ENCODE data around the gene SIX5.
"Not testable (repeated sequence)": the region's sequence is repeated elsewhere in the genome, so short reads cannot be mapped to it uniquely, and the experiment has no call there.

SIX5 gene

GRCh38 chr19:45754323-45754722, 14.7 kb downstream of the SIX5 start:
- no peak for DNase-seq (ENCODE audit: low read depth)

- DNase-seq (ENCODE audit: low read depth), result no peak
These were observed 15.5 kb downstream of the SIX5 start for GRCh38 chr19:45753548-45753947.

- no peak for DNase-seq (ENCODE audit: low read depth)
These were observed 16.4 kb downstream of the SIX5 start for GRCh38 chr19:45752639-45753038.

- DNase-seq (ENCODE audit: low read depth), result not testable (repeated sequence)
These were observed 17.6 kb downstream of the SIX5 start for GRCh38 chr19:45751483-45751882.

GRCh38 chr19:45747513-45747912, 21.5 kb downstream of the SIX5 start:
- no peak for DNase-seq (ENCODE audit: low read depth)

- DNase-seq (ENCODE audit: low read depth), result no peak
These were observed 22.2 kb downstream of the SIX5 start for GRCh38 chr19:45746866-45747265.

GRCh38 chr19:45745606-45746005, 23.4 kb downstream of the SIX5 start:
- DNase-seq (ENCODE audit: low read depth), result no peak

- no peak for DNase-seq (ENCODE audit: low read depth)
These were observed 26.1 kb downstream of the SIX5 start for GRCh38 chr19:45742969-45743368.

- DNase-seq (ENCODE audit: low read depth), result no peak
These were observed 29.3 kb downstream of the SIX5 start for GRCh38 chr19:45739498-45740439.

GRCh38 chr19:45733160-45733810, 35.8 kb downstream of the SIX5 start, which contains the start of gene MEIOSIN:
Gene MEIOSIN (plus strand): TSS chr19:45733439. CDS start chr19:45735377, 1,938 bp downstream.
- DNase-seq (ENCODE audit: low read depth), result no peak

- DNase-seq (ENCODE audit: low read depth), result peak; percentile 96
These were observed 38.4 kb downstream of the SIX5 start, which contains the start of gene FBXO46 for GRCh38 chr19:45730368-45731288. Gene FBXO46 (minus strand): TSS chr19:45730896. CDS start chr19:45713495, 17,401 bp downstream.

GRCh38 chr19:45729800-45730290, 39.2 kb downstream of the SIX5 start:
- no peak for DNase-seq (ENCODE audit: low read depth)

GRCh38 chr19:45728683-45729082, 40.4 kb downstream of the SIX5 start:
- DNase-seq (ENCODE audit: low read depth), result not testable (repeated sequence)

GRCh38 chr19:45720065-45720464, 49.0 kb downstream of the SIX5 start:
- not testable (repeated sequence) for DNase-seq (ENCODE audit: low read depth)

GRCh38 chr19:45717983-45718650, 50.9 kb downstream of the SIX5 start:
- no peak for DNase-seq (ENCODE audit: low read depth)

- peak; percentile 96 for DNase-seq (ENCODE audit: low read depth)
These were observed 51.7 kb downstream of the SIX5 start for GRCh38 chr19:45717131-45717982.

- no peak for DNase-seq (ENCODE audit: low read depth)
These were observed 52.5 kb downstream of the SIX5 start for GRCh38 chr19:45716359-45717130.

- DNase-seq (ENCODE audit: low read depth), result no peak
These were observed 53.9 kb downstream of the SIX5 start for GRCh38 chr19:45715139-45715538.
